ENCODE data around the gene GNG14.

DNA sequence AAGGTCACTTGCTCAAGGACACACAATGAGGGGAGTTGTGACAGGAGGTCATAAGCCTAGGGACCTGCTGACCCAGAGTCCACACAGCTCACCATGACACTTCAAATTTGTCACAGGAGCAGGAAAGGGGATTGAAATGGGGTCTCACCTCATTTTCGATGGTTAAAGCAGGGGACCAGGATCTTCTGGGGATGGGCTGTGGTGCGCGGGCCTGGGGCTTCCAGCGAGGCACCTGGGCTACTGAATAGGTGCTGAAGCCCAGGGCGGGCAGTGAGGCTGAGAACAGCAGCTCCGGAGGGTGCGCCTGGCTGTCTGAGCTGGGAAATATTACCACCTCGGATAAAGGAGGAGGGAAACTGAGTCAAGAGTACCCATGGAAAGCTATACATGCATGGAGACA is 32.3 kb upstream of the GNG14 start:
- TF ChIP-seq, protein P1, sequence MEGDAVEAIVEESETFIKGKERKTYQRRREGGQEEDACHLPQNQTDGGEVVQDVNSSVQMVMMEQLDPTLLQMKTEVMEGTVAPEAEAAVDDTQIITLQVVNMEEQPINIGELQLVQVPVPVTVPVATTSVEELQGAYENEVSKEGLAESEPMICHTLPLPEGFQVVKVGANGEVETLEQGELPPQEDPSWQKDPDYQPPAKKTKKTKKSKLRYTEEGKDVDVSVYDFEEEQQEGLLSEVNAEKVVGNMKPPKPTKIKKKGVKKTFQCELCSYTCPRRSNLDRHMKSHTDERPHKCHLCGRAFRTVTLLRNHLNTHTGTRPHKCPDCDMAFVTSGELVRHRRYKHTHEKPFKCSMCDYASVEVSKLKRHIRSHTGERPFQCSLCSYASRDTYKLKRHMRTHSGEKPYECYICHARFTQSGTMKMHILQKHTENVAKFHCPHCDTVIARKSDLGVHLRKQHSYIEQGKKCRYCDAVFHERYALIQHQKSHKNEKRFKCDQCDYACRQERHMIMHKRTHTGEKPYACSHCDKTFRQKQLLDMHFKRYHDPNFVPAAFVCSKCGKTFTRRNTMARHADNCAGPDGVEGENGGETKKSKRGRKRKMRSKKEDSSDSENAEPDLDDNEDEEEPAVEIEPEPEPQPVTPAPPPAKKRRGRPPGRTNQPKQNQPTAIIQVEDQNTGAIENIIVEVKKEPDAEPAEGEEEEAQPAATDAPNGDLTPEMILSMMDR (IDR thresholded peaks at IDR 0.05), result no peak
- no peak for TF ChIP-seq POLR2A (IDR thresholded peaks at IDR 0.05)
